PFSK-1 (cell line): ENCODE results near the gene BRD7.

ENCODE experiments used
- FOXP2 ChIP-seq: optimal IDR thresholded peaks from 2 replicates; pipeline ENCODE3; 2011; ENCODE audit warnings: borderline replicate concordance, control low read depth, inconsistent platforms; ENCODE audit not compliant: insufficient read depth; ENCODE audit errors: extremely low read length, extremely low read depth
- POLR2AphosphoS5 ChIP-seq: IDR thresholded peaks from 2 replicates; pipeline ENCODE4 v1.6.1; 2012; ENCODE audit warnings: low read depth, mild to moderate bottlenecking, control low read depth, low read length, moderate library complexity
- SIN3A ChIP-seq: IDR thresholded peaks from 2 replicates; pipeline ENCODE4 v1.6.1; 2012; ENCODE audit warnings: mild to moderate bottlenecking, low read length, moderate library complexity, borderline replicate concordance; ENCODE audit not compliant: insufficient read depth
- TAF1 ChIP-seq: IDR thresholded peaks from 2 replicates; pipeline ENCODE4 v1.6.1; 2012; ENCODE audit warnings: low read length, control low read depth, borderline replicate concordance; ENCODE audit not compliant: insufficient read depth
- TF ChIP-seq, protein P1 (sequence below), 2 experiments: IDR thresholded peaks; 2 replicates each; pipeline versions ENCODE4 v1.6.1 to v1.8.0; 2011 to 2012; ENCODE audit warnings: low read depth in 2 of 2, low read length in 2 of 2, control low read depth in 1 of 2, inconsistent platforms in 1 of 2, mild to moderate bottlenecking in 1 of 2, moderate library complexity in 1 of 2; ENCODE audit not compliant: insufficient read depth in 1 of 2

Gene BRD7

DNA sequence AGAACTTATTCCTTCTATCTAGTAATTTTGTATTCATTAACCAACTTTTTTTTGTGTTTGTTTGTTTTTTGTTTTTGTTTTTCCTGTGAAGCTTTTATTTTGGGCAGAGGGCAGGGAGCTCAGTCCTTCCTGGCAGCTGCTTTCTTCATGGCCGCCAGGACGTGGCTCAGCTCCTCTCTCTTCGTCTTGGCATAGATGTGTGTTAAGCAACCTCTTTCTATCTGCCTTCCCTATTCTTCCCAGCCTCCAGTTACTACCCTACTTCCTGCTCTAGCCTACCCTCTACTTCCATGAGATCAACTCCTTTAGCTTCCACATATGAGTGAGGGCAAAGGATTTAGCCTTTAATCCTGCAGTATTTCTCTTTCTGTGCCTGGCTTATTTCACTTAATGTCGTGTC is 8.2 kb upstream of the BRD7 start:
- TF ChIP-seq POLR2AphosphoS5 (no peak), FOXP2 (no peak), TAF1 (no peak), SIN3A (no peak)
- TF ChIP-seq, protein P1, sequence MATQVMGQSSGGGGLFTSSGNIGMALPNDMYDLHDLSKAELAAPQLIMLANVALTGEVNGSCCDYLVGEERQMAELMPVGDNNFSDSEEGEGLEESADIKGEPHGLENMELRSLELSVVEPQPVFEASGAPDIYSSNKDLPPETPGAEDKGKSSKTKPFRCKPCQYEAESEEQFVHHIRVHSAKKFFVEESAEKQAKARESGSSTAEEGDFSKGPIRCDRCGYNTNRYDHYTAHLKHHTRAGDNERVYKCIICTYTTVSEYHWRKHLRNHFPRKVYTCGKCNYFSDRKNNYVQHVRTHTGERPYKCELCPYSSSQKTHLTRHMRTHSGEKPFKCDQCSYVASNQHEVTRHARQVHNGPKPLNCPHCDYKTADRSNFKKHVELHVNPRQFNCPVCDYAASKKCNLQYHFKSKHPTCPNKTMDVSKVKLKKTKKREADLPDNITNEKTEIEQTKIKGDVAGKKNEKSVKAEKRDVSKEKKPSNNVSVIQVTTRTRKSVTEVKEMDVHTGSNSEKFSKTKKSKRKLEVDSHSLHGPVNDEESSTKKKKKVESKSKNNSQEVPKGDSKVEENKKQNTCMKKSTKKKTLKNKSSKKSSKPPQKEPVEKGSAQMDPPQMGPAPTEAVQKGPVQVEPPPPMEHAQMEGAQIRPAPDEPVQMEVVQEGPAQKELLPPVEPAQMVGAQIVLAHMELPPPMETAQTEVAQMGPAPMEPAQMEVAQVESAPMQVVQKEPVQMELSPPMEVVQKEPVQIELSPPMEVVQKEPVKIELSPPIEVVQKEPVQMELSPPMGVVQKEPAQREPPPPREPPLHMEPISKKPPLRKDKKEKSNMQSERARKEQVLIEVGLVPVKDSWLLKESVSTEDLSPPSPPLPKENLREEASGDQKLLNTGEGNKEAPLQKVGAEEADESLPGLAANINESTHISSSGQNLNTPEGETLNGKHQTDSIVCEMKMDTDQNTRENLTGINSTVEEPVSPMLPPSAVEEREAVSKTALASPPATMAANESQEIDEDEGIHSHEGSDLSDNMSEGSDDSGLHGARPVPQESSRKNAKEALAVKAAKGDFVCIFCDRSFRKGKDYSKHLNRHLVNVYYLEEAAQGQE (IDR thresholded peaks at IDR 0.05; ENCODE audit: insufficient read depth in 1 of 2, low read depth in 2 of 2, low read length in 2 of 2): no peak

DNA sequence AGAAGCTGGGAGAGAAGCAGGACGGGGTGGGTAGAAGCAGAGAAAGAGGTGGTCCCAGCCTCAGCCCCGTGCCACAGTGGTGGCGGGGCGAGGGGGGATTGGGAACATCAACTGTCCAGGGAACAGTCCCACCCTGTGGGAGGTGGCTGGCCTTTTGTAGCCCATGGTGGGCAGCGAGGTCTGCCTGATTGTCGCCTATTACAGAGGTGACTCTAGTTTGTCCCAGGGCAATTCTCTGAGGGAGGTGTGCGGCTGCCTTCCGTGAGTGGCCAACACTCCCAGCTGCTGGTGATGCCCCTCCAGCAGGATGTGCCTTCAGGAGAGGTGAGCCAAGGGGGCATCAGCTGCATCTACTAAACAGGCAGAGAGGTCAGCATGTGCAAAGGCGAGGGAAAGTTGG is 5.0 kb upstream of the BRD7 start:
- no peak for TF ChIP-seq TAF1
- TF ChIP-seq FOXP2: no peak
- TF ChIP-seq, protein P1 (IDR thresholded peaks at IDR 0.05; ENCODE audit: insufficient read depth in 1 of 2, low read depth in 2 of 2, low read length in 2 of 2): no peak
- TF ChIP-seq SIN3A: no peak
- no peak for TF ChIP-seq POLR2AphosphoS5

DNA sequence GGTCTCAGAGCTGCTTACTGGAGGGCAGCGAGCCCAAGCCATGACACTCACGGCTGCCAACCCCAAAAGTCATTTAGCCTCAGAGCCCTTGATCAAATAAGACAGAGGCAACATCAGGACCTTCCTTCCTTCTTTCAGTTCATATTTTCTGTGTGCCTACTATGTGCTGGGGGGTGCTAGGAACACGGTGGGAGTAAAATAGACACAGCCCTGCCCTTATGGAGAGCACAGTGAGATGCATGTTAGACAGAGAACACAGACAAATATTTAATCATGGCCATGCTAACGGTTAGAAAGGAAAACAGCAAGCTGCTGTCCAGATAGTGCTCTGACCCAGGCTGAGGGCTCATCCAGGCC is 4.5 kb upstream of the BRD7 start:
- TF ChIP-seq SIN3A (no peak), POLR2AphosphoS5 (no peak), FOXP2 (no peak), TAF1 (no peak)
- TF ChIP-seq, protein P1 (IDR thresholded peaks at IDR 0.05; ENCODE audit: insufficient read depth in 1 of 2, low read depth in 2 of 2, low read length in 2 of 2): no peak

- no peak for TF ChIP-seq SIN3A
- no peak for TF ChIP-seq POLR2AphosphoS5
- TF ChIP-seq TAF1: no peak
- TF ChIP-seq, protein P1 (IDR thresholded peaks at IDR 0.05; ENCODE audit: insufficient read depth in 1 of 2, low read depth in 2 of 2, low read length in 2 of 2): no peak
- no peak for TF ChIP-seq FOXP2
Measured at GRCh38 chr16:50372611-50373344, 4.0 kb upstream of the BRD7 start.
